Right atrium auricular region (tissue), 2 donors: ENCODE measurements around the gene WDR75. TPM values are rescaled to one million over a fixed set of nuclear protein-coding genes. Genes with fewer than 3 reads are reported as not detected.

ENCODE experiments used
- DNase-seq: peaks from one replicate; pipeline ENCODE4 v3.0.0-alpha.2; 2019; ENCODE audit warnings: low spot score
- H3K27ac ChIP-seq, 2 donors: fragments of 200-600 bp; sonication (generic); 1 replicate in 1 of 2; 2 replicates in 1 of 2; pipeline ENCODE4 v1.5.1; 2016 to 2019
- H3K27me3 ChIP-seq, 2 donors: fragments of 200-600 bp; sonication (generic); one replicate each; pipeline versions ENCODE4 v1.5.1 to v1.6.0; 2017 to 2019
- H3K36me3 ChIP-seq: fragments of 200-600 bp; sonication (generic); one replicate; pipeline ENCODE4 v1.5.1; 2016
- H3K4me1 ChIP-seq, 2 donors: fragments of 200-600 bp; sonication (generic); one replicate each; pipeline versions ENCODE4 v1.5.1 to v1.6.0; 2017 to 2019
- H3K4me3 ChIP-seq, 2 donors: fragments of 200-600 bp; sonication (generic); 1 replicate in 1 of 2; 2 replicates in 1 of 2; pipeline ENCODE4 v1.5.1; 2017 to 2019; ENCODE audit warnings: mild to moderate bottlenecking in 1 of 2, moderate library complexity in 1 of 2
- H3K9me3 ChIP-seq, 2 donors: fragments of 200-600 bp; sonication (generic); one replicate each; pipeline ENCODE4 v1.5.1; 2019
- CTCF ChIP-seq, 2 donors: fragments of 200-600 bp; sonication (generic); IDR thresholded peaks; one replicate each; pipeline ENCODE4 v1.5.1; 2019; ENCODE audit warnings: antibody characterized with exemption in 2 of 2
- total RNA-seq, 2 donors: library from RNA; depleted of rRNA; stranded (reverse); fragments of >200 nt; gene quantifications; one replicate each; pipeline ENCODE4 v1.1.0, GENCODE V29; 2016

The WDR75 gene
- total RNA-seq, 2 donors from 2014 or later = 11.8 to 15.9 TPM

- DNase-seq = no peak
- H3K9me3 ChIP-seq = no peaks in the 10 kb centered on the region
- H3K27ac ChIP-seq = no peak overlapping the region
- no peaks in the 10 kb centered on the region for H3K36me3 ChIP-seq
- TF ChIP-seq CTCF (IDR thresholded peaks at IDR 0.05) = no peak
- H3K4me1 ChIP-seq = no peaks in the 10 kb centered on the region
- H3K4me3 ChIP-seq = no peak overlapping the region
- H3K27me3 ChIP-seq = no peaks in the 10 kb centered on the region
These were observed 46.2 kb downstream of the WDR75 start for GRCh38 chr2:189487283-189488007.

- Histone ChIP-seq H3K4me3 (no peak overlapping the region), H3K27me3 (no peaks in the 10 kb centered on the region)
These were observed 46.7 kb downstream of the WDR75 start for GRCh38 chr2:189488008-189488310.

GRCh38 chr2:189492451-189492850 lies 51.2 kb downstream of the WDR75 start:
- H3K9me3 ChIP-seq = no peaks in the 10 kb centered on the region
- H3K27ac ChIP-seq = no peak overlapping the region
- H3K36me3 ChIP-seq = no peaks in the 10 kb centered on the region
- no peak for TF ChIP-seq CTCF (IDR thresholded peaks at IDR 0.05)
- no peaks in the 10 kb centered on the region for H3K4me1 ChIP-seq
- no peaks in the 10 kb centered on the region for H3K27me3 ChIP-seq
- H3K4me3 ChIP-seq = no peak overlapping the region
- DNase-seq = no peak

More at GRCh38 chr2:189488008-189488310, 46.7 kb downstream of the WDR75 start:
- Histone ChIP-seq H3K9me3 (no peaks in the 10 kb centered on the region), H3K27ac (no peak overlapping the region), H3K4me1 (no peaks in the 10 kb centered on the region), H3K36me3 (no peaks in the 10 kb centered on the region)
- no peak for DNase-seq
- TF ChIP-seq CTCF (IDR thresholded peaks at IDR 0.05) = no peak

GRCh38 chr2:189498205-189498604 lies 56.9 kb downstream of the WDR75 start:
- Histone ChIP-seq H3K27me3 (no peaks in the 10 kb centered on the region), H3K4me3 (no peak overlapping the region), H3K27ac (no peak overlapping the region), H3K36me3 (no peaks in the 10 kb centered on the region), H3K9me3 (no peaks in the 10 kb centered on the region), H3K4me1 (no peaks in the 10 kb centered on the region)
- DNase-seq = no peak
- peak in 1 of 2 donors; percentile 52 for TF ChIP-seq CTCF (IDR thresholded peaks at IDR 0.05)

GRCh38 chr2:189499137-189499536 lies 57.9 kb downstream of the WDR75 start:
- Histone ChIP-seq H3K27ac (no peak overlapping the region), H3K27me3 (no peaks in the 10 kb centered on the region), H3K4me1 (no peaks in the 10 kb centered on the region), H3K4me3 (no peak overlapping the region), H3K9me3 (no peaks in the 10 kb centered on the region), H3K36me3 (no peaks in the 10 kb centered on the region)
- TF ChIP-seq CTCF (IDR thresholded peaks at IDR 0.05) = no peak
- DNase-seq = no peak
